ENCODE data around the gene BACE1-AS.

BACE1-AS gene

GRCh38 chr11:117290809-117291396, at the start of gene BACE1-AS:
BACE1-AS (plus strand) TSS chr11:117291346.
- H3K27ac ChIP-seq: no peak within 1 kb of the TSS
- TF ChIP-seq CTCF (IDR thresholded peaks at IDR 0.05): no peak
- TF ChIP-seq ZFX (IDR thresholded peaks at IDR 0.05; ENCODE audit: borderline replicate concordance): no peak

- TF ChIP-seq CTCF (IDR thresholded peaks at IDR 0.05): no peak
- TF ChIP-seq ZFX (IDR thresholded peaks at IDR 0.05; ENCODE audit: borderline replicate concordance): no peak
These were observed 42.8 kb upstream of the BACE1-AS start for GRCh38 chr11:117248341-117248740.

GRCh38 chr11:117249571-117249970, 41.6 kb upstream of the BACE1-AS start:
- TF ChIP-seq ZFX (IDR thresholded peaks at IDR 0.05; ENCODE audit: borderline replicate concordance) (no peak), CTCF (IDR thresholded peaks at IDR 0.05) (no peak)
- no peak overlapping the region for H3K27ac ChIP-seq

More at GRCh38 chr11:117248341-117248740, 42.8 kb upstream of the BACE1-AS start:
- H3K27ac ChIP-seq: no peak overlapping the region

- no peak for TF ChIP-seq CTCF (IDR thresholded peaks at IDR 0.05)
- no peak for TF ChIP-seq ZFX (IDR thresholded peaks at IDR 0.05; ENCODE audit: borderline replicate concordance)
- H3K27ac ChIP-seq: no peak overlapping the region
These were observed 39.6 kb upstream of the BACE1-AS start for GRCh38 chr11:117251506-117251905.

GRCh38 chr11:117255966-117256365, 35.2 kb upstream of the BACE1-AS start:
- H3K27ac ChIP-seq: no peak overlapping the region
- TF ChIP-seq CTCF (IDR thresholded peaks at IDR 0.05): no peak
- TF ChIP-seq ZFX (IDR thresholded peaks at IDR 0.05; ENCODE audit: borderline replicate concordance): no peak

- H3K27ac ChIP-seq: no peak overlapping the region
- TF ChIP-seq ZFX (IDR thresholded peaks at IDR 0.05; ENCODE audit: borderline replicate concordance) (no peak), CTCF (IDR thresholded peaks at IDR 0.05) (no peak)
These were observed 34.6 kb upstream of the BACE1-AS start for GRCh38 chr11:117256573-117256972.

- H3K27ac ChIP-seq: no peak overlapping the region
- TF ChIP-seq ZFX (IDR thresholded peaks at IDR 0.05; ENCODE audit: borderline replicate concordance): no peak
- TF ChIP-seq CTCF (IDR thresholded peaks at IDR 0.05): no peak
These were observed 32.6 kb upstream of the BACE1-AS start for GRCh38 chr11:117258576-117258975.
